Activated CD8-positive, alpha-beta memory T cell treated with anti-CD3 and anti-CD28 coated beads, Interleukin-2, amount 10 ng/mL, durations not matched to agents 7 days and 5 days (primary cell): Measurements from ENCODE around the gene OR10R2. TPM values are rescaled to one million over a fixed set of nuclear protein-coding genes. Genes with fewer than 3 reads are reported as not detected.

Experiments used
- ATAC-seq: fragments of 150-1000 bp; cut with Tn5 transposase; one replicate; pipeline ENCODE4 v1.10.0; 2021; ENCODE audit warnings: moderate library complexity
- CTCF ChIA-PET: fragments of 350-600 bp; sonication (Branson Sonifier 250); formaldehyde crosslinking; loops from one replicate; lab custom pipeline; 2021; ENCODE audit warnings: antibody characterized with exemption; lab: Charles Lee
- DNase-seq: peaks from one replicate; pipeline ENCODE4 v3.0.0-alpha.2; 2020
- H3K27ac Mint-ChIP-seq: one replicate; pipeline ENCODE4 v1.8.0; 2021; ENCODE audit warnings: mild to moderate bottlenecking, mixed read lengths
- H3K27me3 Mint-ChIP-seq: one replicate; pipeline ENCODE4 v1.8.0; 2021; ENCODE audit warnings: mixed read lengths
- H3K36me3 Mint-ChIP-seq: one replicate; pipeline ENCODE4 v1.8.0; 2021; ENCODE audit warnings: mild to moderate bottlenecking, mixed read lengths
- H3K4me1 Mint-ChIP-seq: one replicate; pipeline ENCODE4 v1.8.0; 2021; ENCODE audit warnings: mixed read lengths
- H3K4me3 Mint-ChIP-seq: one replicate; pipeline ENCODE4 v1.8.0; 2021; ENCODE audit warnings: mild to moderate bottlenecking, moderate library complexity, mixed read lengths
- H3K9me3 Mint-ChIP-seq: one replicate; pipeline ENCODE4 v1.8.0; 2022; ENCODE audit warnings: low read depth, mixed read lengths
- total RNA-seq, 2 experiments: library from RNA; stranded (reverse); gene quantifications; one replicate each; pipeline ENCODE4 v1.2.3, GENCODE V29; 2021

Gene OR10R2
- total RNA-seq, 2 experiments from 2014 or later = not detected

- Mint-ChIP-seq H3K4me1 (no peaks in the 10 kb centered on the region), H3K36me3 (no peaks in the 10 kb centered on the region), H3K9me3 (no peaks in the 10 kb centered on the region), H3K27me3 (peaks cover 20% of the 10 kb centered on the region), H3K4me3 (no peak overlapping the region), H3K27ac (no peak overlapping the region)
- no peak for DNase-seq
- CTCF ChIA-PET = interaction anchor here (1.3 to 1.4 kb wide), 2 partner anchors 248 to 293 kb away, joined by 8 to 9 read pairs; no protein-coding TSS in a partner anchor
- ATAC-seq = no peak
Measured at GRCh38 chr1:158496374-158496773, 24.4 kb downstream of the OR10R2 start.

- no peaks in the 10 kb centered on the region for H3K36me3 Mint-ChIP-seq
- ATAC-seq (peak; percentile 71), DNase-seq (peak; percentile 59)
- H3K4me1 Mint-ChIP-seq = no peaks in the 10 kb centered on the region
- H3K27me3 Mint-ChIP-seq = peaks cover 38% of the 10 kb centered on the region
- H3K9me3 Mint-ChIP-seq = no peaks in the 10 kb centered on the region
- H3K27ac Mint-ChIP-seq = no peak overlapping the region
- no peak overlapping the region for H3K4me3 Mint-ChIP-seq
- CTCF ChIA-PET = interaction anchor here (0.7 to 2.1 kb wide), 4 partner anchors 492 to 583 kb away, joined by 3 to 14 read pairs (median 4); no protein-coding TSS in a partner anchor
Measured at GRCh38 chr1:158506369-158506987, 34.5 kb downstream of the OR10R2 start.

- peaks cover 37% of the 10 kb centered on the region for H3K27me3 Mint-ChIP-seq
- no peak overlapping the region for H3K4me3 Mint-ChIP-seq
- CTCF ChIA-PET = interaction anchor here (2.1 kb wide), 1 partner anchor 491 kb away, joined by 14 read pairs; no protein-coding TSS in a partner anchor
Measured at GRCh38 chr1:158507511-158507910, 35.5 kb downstream of the OR10R2 start.

GRCh38 chr1:158509471-158510156 is 37.6 kb downstream of the OR10R2 start:
- Mint-ChIP-seq H3K4me1 (no peaks in the 10 kb centered on the region), H3K9me3 (no peaks in the 10 kb centered on the region), H3K27ac (no peak overlapping the region), H3K4me3 (no peak overlapping the region), H3K36me3 (no peaks in the 10 kb centered on the region), H3K27me3 (peaks cover 34% of the 10 kb centered on the region)
- ATAC-seq (no peak), DNase-seq (no peak)
- CTCF ChIA-PET = interaction anchor here (1.0 kb wide), 1 partner anchor 101 kb away, joined by 3 read pairs; no protein-coding TSS in a partner anchor

More at GRCh38 chr1:158507511-158507910, 35.5 kb downstream of the OR10R2 start:
- no peak for DNase-seq
- Mint-ChIP-seq H3K4me1 (no peaks in the 10 kb centered on the region), H3K9me3 (no peaks in the 10 kb centered on the region), H3K36me3 (no peaks in the 10 kb centered on the region), H3K27ac (no peak overlapping the region)
- no peak for ATAC-seq

GRCh38 chr1:158516966-158517365 is 44.9 kb downstream of the OR10R2 start:
- no peak overlapping the region for H3K27ac Mint-ChIP-seq

GRCh38 chr1:158520021-158520420 is 48.0 kb downstream of the OR10R2 start:
- H3K4me3 Mint-ChIP-seq = no peak overlapping the region
- peaks cover 35% of the 10 kb centered on the region for H3K27me3 Mint-ChIP-seq
- H3K4me1 Mint-ChIP-seq = no peaks in the 10 kb centered on the region
- H3K9me3 Mint-ChIP-seq = no peaks in the 10 kb centered on the region
- CTCF ChIA-PET = no interaction called here
- H3K27ac Mint-ChIP-seq = no peak overlapping the region
- DNase-seq (no peak), ATAC-seq (no peak)
- no peaks in the 10 kb centered on the region for H3K36me3 Mint-ChIP-seq

More at GRCh38 chr1:158516966-158517365, 44.9 kb downstream of the OR10R2 start:
- Mint-ChIP-seq H3K27me3 (peaks cover 26% of the 10 kb centered on the region), H3K36me3 (no peaks in the 10 kb centered on the region), H3K9me3 (no peaks in the 10 kb centered on the region), H3K4me3 (no peak overlapping the region), H3K4me1 (no peaks in the 10 kb centered on the region)
- no peak for DNase-seq
- no peak for ATAC-seq
- CTCF ChIA-PET = no interaction called here

GRCh38 chr1:158520955-158521665 is 49.1 kb downstream of the OR10R2 start:
- CTCF ChIA-PET = no interaction called here
- Mint-ChIP-seq H3K27me3 (peaks cover 30% of the 10 kb centered on the region), H3K4me3 (no peak overlapping the region), H3K27ac (no peak overlapping the region), H3K36me3 (no peaks in the 10 kb centered on the region), H3K4me1 (no peaks in the 10 kb centered on the region), H3K9me3 (no peaks in the 10 kb centered on the region)
- no peak for ATAC-seq
- DNase-seq = no peak

- no peaks in the 10 kb centered on the region for H3K9me3 Mint-ChIP-seq
- no peak for DNase-seq
- no peaks in the 10 kb centered on the region for H3K4me1 Mint-ChIP-seq
- CTCF ChIA-PET = no interaction called here
- no peak for ATAC-seq
- no peak overlapping the region for H3K27ac Mint-ChIP-seq
- peaks cover 32% of the 10 kb centered on the region for H3K27me3 Mint-ChIP-seq
- H3K36me3 Mint-ChIP-seq = no peaks in the 10 kb centered on the region
- H3K4me3 Mint-ChIP-seq = no peak overlapping the region
Measured at GRCh38 chr1:158521666-158522058, 49.6 kb downstream of the OR10R2 start.

- CTCF ChIA-PET = interaction anchor here (1.1 to 1.3 kb wide), 2 partner anchors 324 to 408 kb away, joined by 4 read pairs; no protein-coding TSS in a partner anchor
- no peak for DNase-seq
- Mint-ChIP-seq H3K27me3 (peaks cover 46% of the 10 kb centered on the region), H3K36me3 (no peaks in the 10 kb centered on the region), H3K9me3 (no peaks in the 10 kb centered on the region), H3K4me3 (no peak overlapping the region), H3K4me1 (no peaks in the 10 kb centered on the region), H3K27ac (no peak overlapping the region)
- no peak for ATAC-seq
Measured at GRCh38 chr1:158527190-158527815, 55.3 kb downstream of the OR10R2 start.

Other genes with a start within 250 kb of the OR10R2 start
- not detected for gene CD1A, start 217.8 kb upstream of the OR10R2 start, total RNA-seq
- gene CD1C, start 182.3 kb upstream of the OR10R2 start, total RNA-seq = not detected
- not detected for gene CD1B, start 140.7 kb upstream of the OR10R2 start, total RNA-seq
- gene CD1E, start 118.3 kb upstream of the OR10R2 start, total RNA-seq = not detected
- not detected for gene OR10T2, start 72.8 kb upstream of the OR10R2 start, total RNA-seq
- gene OR10K2, start 46.0 kb upstream of the OR10R2 start, total RNA-seq = not detected
- gene OR10K1, start 10.4 kb upstream of the OR10R2 start, total RNA-seq = not detected
- gene OR6Y1, start 82.2 kb downstream of the OR10R2 start, total RNA-seq = not detected
- not detected for gene OR6P1, start 98.4 kb downstream of the OR10R2 start, total RNA-seq
- not detected for gene OR10X1, start 107.7 kb downstream of the OR10R2 start, total RNA-seq
- not detected for gene OR10Z1, start 133.0 kb downstream of the OR10R2 start, total RNA-seq
- gene SPTA1, start 214.5 kb downstream of the OR10R2 start, total RNA-seq = not detected
- gene OR6K2, start 228.4 kb downstream of the OR10R2 start, total RNA-seq = not detected
- not detected for gene OR6K3, start 248.5 kb downstream of the OR10R2 start, total RNA-seq